GM23338 (cell line): ENCODE results near the gene DEK. TPM values are rescaled to one million over a fixed set of nuclear protein-coding genes. Genes with fewer than 3 reads are reported as not detected.

Experiments
- ATAC-seq: fragments of 200-7000 bp; cut with Tn5 transposase; 3 replicates; pipeline ENCODE4 v1.9.1; 2020
- DNase-seq: peaks from one replicate; pipeline ENCODE4 v3.0.0-alpha.2; 2015; ENCODE audit warnings: low spot score
- H2AFZ ChIP-seq: fragments of 200-600 bp; sonication (generic); 2 replicates; pipeline ENCODE4 v1.8.0; 2016; ENCODE audit warnings: antibody characterized with exemption, mild to moderate bottlenecking, moderate library complexity
- H3F3A ChIP-seq: fragments of 200-600 bp; sonication (generic); replicated peaks from 2 replicates; pipeline ENCODE4 v1.8.0; 2017; ENCODE audit warnings: antibody characterized with exemption, mixed run types, low read depth
- H3K27ac ChIP-seq: fragments of 200-600 bp; sonication (generic); 2 replicates; pipeline ENCODE4 v1.6.1; 2016; ENCODE audit warnings: low read depth
- H3K27me3 ChIP-seq: fragments of 200-600 bp; sonication (generic); 2 replicates; pipeline ENCODE4 v1.8.0; 2016; ENCODE audit warnings: mild to moderate bottlenecking, mixed run types, moderate library complexity; ENCODE audit not compliant: insufficient read depth
- H3K36me3 ChIP-seq: fragments of 200-600 bp; sonication (generic); 2 replicates; pipeline ENCODE4 v1.8.0; 2016; ENCODE audit warnings: mild to moderate bottlenecking; ENCODE audit not compliant: insufficient read depth
- H3K4me1 ChIP-seq: fragments of 200-600 bp; sonication (generic); 2 replicates; pipeline ENCODE4 v1.8.0; 2016; ENCODE audit warnings: mild to moderate bottlenecking, moderate library complexity; ENCODE audit not compliant: insufficient read depth
- H3K4me2 ChIP-seq: fragments of 200-600 bp; sonication (generic); 2 replicates; pipeline ENCODE4 v1.7.1; 2017; ENCODE audit warnings: mixed run types
- H3K4me3 ChIP-seq: fragments of 200-600 bp; sonication (generic); 2 replicates; pipeline ENCODE4 v1.6.1; 2016; ENCODE audit warnings: mixed run types
- H3K79me2 ChIP-seq: fragments of 200-600 bp; sonication (generic); replicated peaks from 2 replicates; pipeline ENCODE4 v1.8.0; 2017; ENCODE audit warnings: mild to moderate bottlenecking; ENCODE audit not compliant: insufficient read depth
- H3K9me2 ChIP-seq: fragments of 200-600 bp; sonication (generic); 2 replicates; pipeline ENCODE4 v1.8.0; 2017; ENCODE audit not compliant: insufficient read depth
- H4K20me1 ChIP-seq: fragments of 200-600 bp; sonication (generic); replicated peaks from 2 replicates; pipeline ENCODE4 v1.8.0; 2017; ENCODE audit warnings: mild to moderate bottlenecking; ENCODE audit not compliant: insufficient read depth
- H3K27ac Mint-ChIP-seq: 2 replicates; pipeline ENCODE4 v1.8.0; 2020; ENCODE audit warnings: inconsistent platforms, mild to moderate bottlenecking, moderate library complexity, mixed read lengths
- H3K27me3 Mint-ChIP-seq: 3 replicates; pipeline ENCODE4 v1.8.0; 2022; ENCODE audit warnings: low read depth, mild to moderate bottlenecking, moderate library complexity, mixed read lengths, inconsistent platforms; ENCODE audit not compliant: insufficient read depth, poor library complexity
- H3K36me3 Mint-ChIP-seq: 3 replicates; pipeline ENCODE4 v1.8.0; 2021; ENCODE audit warnings: low read depth, mild to moderate bottlenecking, inconsistent platforms, moderate library complexity, mixed read lengths
- H3K4me1 Mint-ChIP-seq: 3 replicates; pipeline ENCODE4 v1.8.0; 2020; ENCODE audit warnings: mild to moderate bottlenecking, inconsistent platforms, mixed read lengths
- H3K4me3 Mint-ChIP-seq: 3 replicates; pipeline ENCODE4 v1.8.0; 2021; ENCODE audit warnings: moderate library complexity, mild to moderate bottlenecking, inconsistent platforms, mixed read lengths
- H3K9me3 Mint-ChIP-seq: 3 replicates; pipeline ENCODE4 v1.8.0; 2020; ENCODE audit warnings: moderate library complexity, mild to moderate bottlenecking, inconsistent platforms, mixed read lengths
- CREB1 ChIP-seq: fragments of 250-450 bp; sonication (Bioruptor Pico); IDR thresholded peaks from 2 replicates; pipeline ENCODE4 v1.5.0; 2020; ENCODE audit warnings: low read depth, mild to moderate bottlenecking, moderate library complexity
- EZH2phosphoT487 ChIP-seq: fragments of 200-600 bp; sonication (generic); IDR thresholded peaks from one replicate; pipeline ENCODE4 v1.8.1; 2018; ENCODE audit warnings: antibody characterized with exemption; ENCODE audit not compliant: unreplicated experiment
- JUNB ChIP-seq: IDR thresholded peaks from one replicate; pipeline ENCODE4 v1.6.1; 2016; ENCODE audit warnings: antibody characterized with exemption; ENCODE audit not compliant: unreplicated experiment
- NANOG ChIP-seq: IDR thresholded peaks from 2 replicates; pipeline ENCODE4 v1.6.1; 2016; ENCODE audit warnings: antibody characterized with exemption, borderline replicate concordance
- POLR2AphosphoS5 ChIP-seq: IDR thresholded peaks from 2 replicates; pipeline ENCODE4 v1.6.1; 2016; ENCODE audit warnings: antibody characterized with exemption, low read depth
- STAT1 ChIP-seq: IDR thresholded peaks from one replicate; pipeline ENCODE4 v1.6.1; 2016; ENCODE audit warnings: antibody characterized with exemption; ENCODE audit not compliant: unreplicated experiment
- ZNF114 ChIP-seq: fragments of 250-450 bp; sonication (Bioruptor Pico); IDR thresholded peaks from 2 replicates; pipeline ENCODE4 v1.5.0; 2020; ENCODE audit warnings: mild to moderate bottlenecking, moderate library complexity
- ZNF331 ChIP-seq: fragments of 250-450 bp; sonication (Bioruptor Pico); IDR thresholded peaks from 2 replicates; pipeline ENCODE4 v1.5.0; 2020; ENCODE audit warnings: low read depth, mild to moderate bottlenecking, moderate library complexity
- polyA plus RNA-seq: library from polyadenylated mRNA; unstranded; fragments of >200 nt; fragmentation: Nextera tagmentation; extraction: Ambion mirVana; gene quantifications from 2 replicates; pipeline ENCODE4 v1.2.1, GENCODE V29; 2016
- total RNA-seq: library from RNA; depleted of rRNA; stranded (reverse); fragments of >200 nt; shearing (Covaris generic); gene quantifications from 2 replicates; pipeline ENCODE4 v1.2.3, GENCODE V29; 2014
- TF ChIP-seq, protein P1 (sequence below): IDR thresholded peaks from one replicate; pipeline ENCODE4 v1.6.1; 2018; ENCODE audit warnings: antibody characterized with exemption; ENCODE audit not compliant: unreplicated experiment
- TF ChIP-seq, protein P2 (sequence below): IDR thresholded peaks from 2 replicates; pipeline ENCODE4 v1.6.1; 2016; ENCODE audit warnings: antibody characterized with exemption
- TF ChIP-seq, protein P3 (sequence below): fragments of 250-450 bp; sonication (Bioruptor Pico); IDR thresholded peaks from 2 replicates; pipeline ENCODE4 v1.5.0; 2020; ENCODE audit warnings: mild to moderate bottlenecking, moderate library complexity

Gene DEK
- total and polyA plus RNA-seq, 2 experiments from 2014 or later, result 218 to 582 TPM

DNA sequence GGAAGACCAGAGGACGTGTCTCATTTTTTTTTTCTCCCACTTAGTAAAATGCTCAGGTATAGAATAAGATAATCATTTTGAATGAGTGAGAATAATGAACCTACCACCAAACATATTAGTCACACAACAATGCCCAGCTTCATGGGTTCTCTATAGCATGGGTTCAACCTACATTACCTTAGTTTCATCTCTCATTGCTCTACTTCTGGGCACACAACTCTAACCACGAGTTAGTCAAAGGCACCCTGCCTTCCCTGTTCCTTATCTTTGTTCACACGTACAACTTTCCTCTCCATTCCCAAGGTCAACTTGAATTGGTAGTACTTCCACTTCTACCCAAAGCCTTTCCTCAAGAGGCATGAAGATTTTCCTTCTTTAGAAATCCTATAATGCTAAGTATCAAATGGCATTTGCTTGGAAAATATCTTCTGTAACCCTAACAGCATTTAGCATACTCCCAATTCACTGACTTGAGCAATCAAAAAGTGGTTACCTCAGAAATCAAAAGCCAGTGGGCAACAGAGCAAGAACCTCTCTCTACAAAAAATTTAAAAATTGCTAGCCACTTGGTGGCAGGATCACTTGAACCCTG, 20.9 kb downstream of the DEK start:
- H3K4me1 ChIP-seq, result no peaks in the 10 kb centered on the region
- no peak overlapping the region for H3K4me2 ChIP-seq
- H3K36me3 ChIP-seq, result peaks cover 41% of the 10 kb centered on the region
- H3K9me2 ChIP-seq, result no peaks in the 10 kb centered on the region
- Mint-ChIP-seq H3K4me3 (no peak overlapping the region), H3K27ac (peak overlapping the region; percentile 63; the same call in 1 of the 2 replicates), H3K4me1 (peaks cover 28% of the 10 kb centered on the region; the same call in 2 of the 3 replicates), H3K9me3 (no peaks in the 10 kb centered on the region), H3K36me3 (peaks cover 92% of the 10 kb centered on the region), H3K27me3 (peaks cover 6% of the 10 kb centered on the region)
- ATAC-seq (no peak), DNase-seq (no peak)
- H3K27ac ChIP-seq, result no peak overlapping the region
- H3F3A ChIP-seq, result no peaks in the 10 kb centered on the region
- H3K79me2 ChIP-seq, result peaks cover 99% of the 10 kb centered on the region
- no peak overlapping the region for H3K4me3 ChIP-seq
- H2AFZ ChIP-seq, result no peak overlapping the region
- H3K27me3 ChIP-seq, result no peaks in the 10 kb centered on the region
- H4K20me1 ChIP-seq, result peaks cover 22% of the 10 kb centered on the region
- TF ChIP-seq NANOG, result no peak
- TF ChIP-seq, protein P1, sequence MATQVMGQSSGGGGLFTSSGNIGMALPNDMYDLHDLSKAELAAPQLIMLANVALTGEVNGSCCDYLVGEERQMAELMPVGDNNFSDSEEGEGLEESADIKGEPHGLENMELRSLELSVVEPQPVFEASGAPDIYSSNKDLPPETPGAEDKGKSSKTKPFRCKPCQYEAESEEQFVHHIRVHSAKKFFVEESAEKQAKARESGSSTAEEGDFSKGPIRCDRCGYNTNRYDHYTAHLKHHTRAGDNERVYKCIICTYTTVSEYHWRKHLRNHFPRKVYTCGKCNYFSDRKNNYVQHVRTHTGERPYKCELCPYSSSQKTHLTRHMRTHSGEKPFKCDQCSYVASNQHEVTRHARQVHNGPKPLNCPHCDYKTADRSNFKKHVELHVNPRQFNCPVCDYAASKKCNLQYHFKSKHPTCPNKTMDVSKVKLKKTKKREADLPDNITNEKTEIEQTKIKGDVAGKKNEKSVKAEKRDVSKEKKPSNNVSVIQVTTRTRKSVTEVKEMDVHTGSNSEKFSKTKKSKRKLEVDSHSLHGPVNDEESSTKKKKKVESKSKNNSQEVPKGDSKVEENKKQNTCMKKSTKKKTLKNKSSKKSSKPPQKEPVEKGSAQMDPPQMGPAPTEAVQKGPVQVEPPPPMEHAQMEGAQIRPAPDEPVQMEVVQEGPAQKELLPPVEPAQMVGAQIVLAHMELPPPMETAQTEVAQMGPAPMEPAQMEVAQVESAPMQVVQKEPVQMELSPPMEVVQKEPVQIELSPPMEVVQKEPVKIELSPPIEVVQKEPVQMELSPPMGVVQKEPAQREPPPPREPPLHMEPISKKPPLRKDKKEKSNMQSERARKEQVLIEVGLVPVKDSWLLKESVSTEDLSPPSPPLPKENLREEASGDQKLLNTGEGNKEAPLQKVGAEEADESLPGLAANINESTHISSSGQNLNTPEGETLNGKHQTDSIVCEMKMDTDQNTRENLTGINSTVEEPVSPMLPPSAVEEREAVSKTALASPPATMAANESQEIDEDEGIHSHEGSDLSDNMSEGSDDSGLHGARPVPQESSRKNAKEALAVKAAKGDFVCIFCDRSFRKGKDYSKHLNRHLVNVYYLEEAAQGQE, result no peak
- no peak for TF ChIP-seq ZNF114 (CRISPR knock-in tag)
- TF ChIP-seq, protein P2, sequence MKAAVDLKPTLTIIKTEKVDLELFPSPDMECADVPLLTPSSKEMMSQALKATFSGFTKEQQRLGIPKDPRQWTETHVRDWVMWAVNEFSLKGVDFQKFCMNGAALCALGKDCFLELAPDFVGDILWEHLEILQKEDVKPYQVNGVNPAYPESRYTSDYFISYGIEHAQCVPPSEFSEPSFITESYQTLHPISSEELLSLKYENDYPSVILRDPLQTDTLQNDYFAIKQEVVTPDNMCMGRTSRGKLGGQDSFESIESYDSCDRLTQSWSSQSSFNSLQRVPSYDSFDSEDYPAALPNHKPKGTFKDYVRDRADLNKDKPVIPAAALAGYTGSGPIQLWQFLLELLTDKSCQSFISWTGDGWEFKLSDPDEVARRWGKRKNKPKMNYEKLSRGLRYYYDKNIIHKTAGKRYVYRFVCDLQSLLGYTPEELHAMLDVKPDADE, result no peak
- no peak for TF ChIP-seq JUNB
- no peak for TF ChIP-seq EZH2phosphoT487
- TF ChIP-seq ZNF331 (CRISPR knock-in tag), result no peak
- TF ChIP-seq, protein P3, sequence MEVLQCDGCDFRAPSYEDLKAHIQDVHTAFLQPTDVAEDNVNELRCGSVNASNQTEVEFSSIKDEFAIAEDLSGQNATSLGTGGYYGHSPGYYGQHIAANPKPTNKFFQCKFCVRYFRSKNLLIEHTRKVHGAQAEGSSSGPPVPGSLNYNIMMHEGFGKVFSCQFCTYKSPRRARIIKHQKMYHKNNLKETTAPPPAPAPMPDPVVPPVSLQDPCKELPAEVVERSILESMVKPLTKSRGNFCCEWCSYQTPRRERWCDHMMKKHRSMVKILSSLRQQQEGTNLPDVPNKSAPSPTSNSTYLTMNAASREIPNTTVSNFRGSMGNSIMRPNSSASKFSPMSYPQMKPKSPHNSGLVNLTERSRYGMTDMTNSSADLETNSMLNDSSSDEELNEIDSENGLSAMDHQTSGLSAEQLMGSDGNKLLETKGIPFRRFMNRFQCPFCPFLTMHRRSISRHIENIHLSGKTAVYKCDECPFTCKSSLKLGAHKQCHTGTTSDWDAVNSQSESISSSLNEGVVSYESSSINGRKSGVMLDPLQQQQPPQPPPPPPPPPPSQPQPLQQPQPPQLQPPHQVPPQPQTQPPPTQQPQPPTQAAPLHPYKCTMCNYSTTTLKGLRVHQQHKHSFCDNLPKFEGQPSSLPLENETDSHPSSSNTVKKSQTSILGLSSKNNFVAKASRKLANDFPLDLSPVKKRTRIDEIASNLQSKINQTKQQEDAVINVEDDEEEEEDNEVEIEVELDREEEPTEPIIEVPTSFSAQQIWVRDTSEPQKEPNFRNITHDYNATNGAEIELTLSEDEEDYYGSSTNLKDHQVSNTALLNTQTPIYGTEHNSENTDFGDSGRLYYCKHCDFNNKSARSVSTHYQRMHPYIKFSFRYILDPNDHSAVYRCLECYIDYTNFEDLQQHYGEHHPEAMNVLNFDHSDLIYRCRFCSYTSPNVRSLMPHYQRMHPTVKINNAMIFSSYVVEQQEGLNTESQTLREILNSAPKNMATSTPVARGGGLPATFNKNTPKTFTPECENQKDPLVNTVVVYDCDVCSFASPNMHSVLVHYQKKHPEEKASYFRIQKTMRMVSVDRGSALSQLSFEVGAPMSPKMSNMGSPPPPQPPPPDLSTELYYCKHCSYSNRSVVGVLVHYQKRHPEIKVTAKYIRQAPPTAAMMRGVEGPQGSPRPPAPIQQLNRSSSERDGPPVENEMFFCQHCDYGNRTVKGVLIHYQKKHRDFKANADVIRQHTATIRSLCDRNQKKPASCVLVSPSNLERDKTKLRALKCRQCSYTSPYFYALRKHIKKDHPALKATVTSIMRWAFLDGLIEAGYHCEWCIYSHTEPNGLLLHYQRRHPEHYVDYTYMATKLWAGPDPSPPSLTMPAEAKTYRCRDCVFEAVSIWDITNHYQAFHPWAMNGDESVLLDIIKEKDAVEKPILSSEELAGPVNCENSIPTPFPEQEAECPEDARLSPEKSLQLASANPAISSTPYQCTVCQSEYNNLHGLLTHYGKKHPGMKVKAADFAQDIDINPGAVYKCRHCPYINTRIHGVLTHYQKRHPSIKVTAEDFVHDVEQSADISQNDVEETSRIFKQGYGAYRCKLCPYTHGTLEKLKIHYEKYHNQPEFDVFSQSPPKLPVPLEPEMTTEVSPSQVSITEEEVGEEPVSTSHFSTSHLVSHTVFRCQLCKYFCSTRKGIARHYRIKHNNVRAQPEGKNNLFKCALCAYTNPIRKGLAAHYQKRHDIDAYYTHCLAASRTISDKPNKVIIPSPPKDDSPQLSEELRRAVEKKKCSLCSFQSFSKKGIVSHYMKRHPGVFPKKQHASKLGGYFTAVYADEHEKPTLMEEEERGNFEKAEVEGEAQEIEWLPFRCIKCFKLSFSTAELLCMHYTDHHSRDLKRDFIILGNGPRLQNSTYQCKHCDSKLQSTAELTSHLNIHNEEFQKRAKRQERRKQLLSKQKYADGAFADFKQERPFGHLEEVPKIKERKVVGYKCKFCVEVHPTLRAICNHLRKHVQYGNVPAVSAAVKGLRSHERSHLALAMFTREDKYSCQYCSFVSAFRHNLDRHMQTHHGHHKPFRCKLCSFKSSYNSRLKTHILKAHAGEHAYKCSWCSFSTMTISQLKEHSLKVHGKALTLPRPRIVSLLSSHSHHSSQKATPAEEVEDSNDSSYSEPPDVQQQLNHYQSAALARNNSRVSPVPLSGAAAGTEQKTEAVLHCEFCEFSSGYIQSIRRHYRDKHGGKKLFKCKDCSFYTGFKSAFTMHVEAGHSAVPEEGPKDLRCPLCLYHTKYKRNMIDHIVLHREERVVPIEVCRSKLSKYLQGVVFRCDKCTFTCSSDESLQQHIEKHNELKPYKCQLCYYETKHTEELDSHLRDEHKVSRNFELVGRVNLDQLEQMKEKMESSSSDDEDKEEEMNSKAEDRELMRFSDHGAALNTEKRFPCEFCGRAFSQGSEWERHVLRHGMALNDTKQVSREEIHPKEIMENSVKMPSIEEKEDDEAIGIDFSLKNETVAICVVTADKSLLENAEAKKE (CRISPR knock-in tag), result no peak
- TF ChIP-seq POLR2AphosphoS5, result no peak; the same call in 1 of the 2 replicates
- no peak for TF ChIP-seq STAT1
- no peak for TF ChIP-seq CREB1 (CRISPR knock-in tag)
